HG02840 (cell line): ENCODE results near the gene RPS6KA3.
"Not testable (repeated sequence)": the region's sequence is repeated elsewhere in the genome, so short reads cannot be mapped to it uniquely, and the experiment has no call there.

Experiments
- ATAC-seq: cut with Tn5 transposase; IDR thresholded peaks from one replicate; pipeline ENCODE4 v1.9.1; 2021; ENCODE audit warnings: mild to moderate bottlenecking, moderate library complexity, moderate number of reproducible peaks; ENCODE audit not compliant: unreplicated experiment, low FRiP score

Gene RPS6KA3

DNA sequence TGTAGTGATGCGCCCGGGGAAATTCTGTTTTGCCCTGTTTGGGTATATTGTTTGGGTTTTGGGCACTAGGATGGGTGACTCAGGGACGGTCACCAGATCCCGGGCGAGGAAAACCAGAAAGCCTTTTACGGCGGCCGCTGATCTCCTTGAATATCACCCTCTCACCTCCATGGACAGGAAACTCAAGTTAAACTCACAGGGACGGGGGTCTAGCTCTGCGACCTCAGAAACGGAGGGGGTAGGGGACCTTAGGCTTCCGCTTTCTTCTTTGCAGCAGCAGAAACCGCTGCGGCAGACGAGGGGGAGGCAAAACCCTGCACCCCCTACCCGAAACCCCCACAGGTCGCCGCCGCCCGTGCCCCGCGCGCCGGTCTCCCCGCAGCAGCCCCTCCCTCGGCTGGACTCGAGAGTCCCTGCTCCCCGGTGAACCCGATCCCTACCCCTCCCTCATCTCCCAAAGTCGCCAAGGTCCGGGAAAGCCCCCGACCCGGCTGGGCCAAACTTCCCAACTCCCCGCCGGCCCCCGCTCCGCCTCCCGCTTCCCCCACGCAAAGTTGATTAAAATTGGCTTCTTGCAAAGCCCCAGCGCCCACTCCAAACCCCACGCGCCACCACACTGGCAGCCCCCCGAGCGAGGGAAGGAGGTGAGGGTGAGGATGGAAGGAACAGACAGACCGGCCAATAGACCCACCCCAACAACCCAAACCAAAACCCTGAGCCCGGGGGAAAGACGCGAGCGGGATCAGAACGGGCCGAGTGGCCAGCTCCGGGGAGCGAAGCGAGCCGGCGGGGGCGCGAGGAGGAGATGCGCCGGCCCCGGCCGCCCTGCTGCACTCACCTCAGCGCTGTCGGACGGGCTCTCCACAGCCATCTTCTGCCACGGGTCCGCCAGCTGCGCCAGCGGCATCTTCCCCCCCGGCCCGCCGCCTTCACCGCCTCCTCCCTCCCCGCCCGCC lies 705 bp downstream of the RPS6KA3 start:
- ATAC-seq, result peak; percentile 18

- no peak for ATAC-seq
Observed at GRCh38 chrX:20265221-20265725, 1.4 kb downstream of the RPS6KA3 start.

DNA sequence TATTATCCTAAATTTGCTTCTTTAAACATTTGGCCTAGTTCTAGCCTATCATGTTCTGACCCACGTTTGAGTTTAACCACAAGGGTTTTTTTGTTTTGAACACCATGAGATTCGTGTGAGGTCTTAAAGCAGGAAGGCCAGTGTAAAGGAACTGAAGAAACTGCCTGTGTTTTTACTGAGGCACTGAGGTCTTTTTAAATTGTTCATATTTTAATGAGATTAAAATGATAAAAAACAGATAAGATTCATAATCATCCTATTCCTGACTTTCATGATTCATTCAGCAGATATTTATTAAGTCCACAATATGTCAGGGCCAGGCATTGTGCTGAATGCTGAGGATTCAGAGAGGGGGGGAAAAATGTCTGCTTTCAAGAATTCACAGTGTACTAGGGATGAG lies 3.2 kb downstream of the RPS6KA3 start:
- ATAC-seq, result no peak

DNA sequence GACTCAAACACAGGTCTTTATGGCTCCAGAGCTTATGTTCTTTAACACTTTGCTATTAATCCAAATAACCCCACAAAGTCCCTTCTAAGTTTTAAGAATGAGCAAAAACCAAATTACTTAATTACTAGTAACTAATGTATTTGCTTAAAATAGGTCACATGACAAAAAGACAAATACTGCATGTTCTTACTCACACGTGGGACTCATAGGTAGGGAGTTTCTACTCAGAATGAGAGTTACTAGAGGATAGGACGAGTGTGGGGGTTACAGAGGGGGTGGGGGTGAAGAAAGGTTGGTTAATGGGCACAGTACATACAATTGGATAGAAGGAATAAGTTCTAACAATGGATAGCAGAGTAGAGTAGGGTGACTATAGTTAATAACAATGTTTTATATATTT lies 5.8 kb downstream of the RPS6KA3 start:
- ATAC-seq, result no peak

DNA sequence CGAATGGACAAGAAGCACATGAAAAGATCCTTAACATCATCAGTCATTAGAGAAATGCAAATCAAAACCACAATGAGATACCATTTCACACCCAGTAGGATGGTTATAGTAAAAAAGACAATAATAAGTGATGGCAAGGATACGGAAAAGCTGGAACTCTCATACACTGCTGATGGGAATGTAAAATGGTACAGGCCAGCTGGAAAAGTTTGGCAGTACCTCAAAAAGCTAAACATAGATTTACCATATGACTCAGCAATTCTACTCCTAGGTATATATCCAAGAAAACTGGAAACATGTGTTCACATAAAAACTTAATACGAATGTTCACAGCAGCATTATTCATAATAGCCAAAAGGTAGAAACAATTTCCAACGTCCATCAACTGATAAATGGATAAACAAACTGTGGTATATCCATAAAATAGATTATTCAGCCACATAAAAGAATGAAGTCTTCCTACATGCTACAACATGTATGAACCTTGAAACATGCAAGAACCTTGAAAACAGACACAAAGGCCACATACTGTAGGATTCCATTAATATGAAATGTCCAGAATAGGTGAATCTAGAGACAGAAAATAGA lies 11.9 kb downstream of the RPS6KA3 start:
- no peak for ATAC-seq

DNA sequence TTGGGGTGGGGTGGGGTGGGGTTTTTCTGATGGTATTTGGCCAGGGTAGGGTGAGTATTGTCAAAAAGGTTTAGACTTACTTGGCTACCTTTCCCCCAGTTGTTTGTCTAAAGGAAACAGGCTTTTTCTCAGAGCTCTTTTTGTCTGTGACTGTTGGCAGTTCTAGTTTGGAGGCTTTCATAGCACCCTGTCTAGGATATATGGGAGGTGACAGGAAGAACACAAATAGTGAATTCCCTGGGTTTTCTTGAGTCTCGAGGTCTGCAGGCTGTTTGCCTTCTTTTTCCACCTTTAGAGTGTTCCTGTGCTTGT lies 13.5 kb downstream of the RPS6KA3 start:
- ATAC-seq, result no peak

DNA sequence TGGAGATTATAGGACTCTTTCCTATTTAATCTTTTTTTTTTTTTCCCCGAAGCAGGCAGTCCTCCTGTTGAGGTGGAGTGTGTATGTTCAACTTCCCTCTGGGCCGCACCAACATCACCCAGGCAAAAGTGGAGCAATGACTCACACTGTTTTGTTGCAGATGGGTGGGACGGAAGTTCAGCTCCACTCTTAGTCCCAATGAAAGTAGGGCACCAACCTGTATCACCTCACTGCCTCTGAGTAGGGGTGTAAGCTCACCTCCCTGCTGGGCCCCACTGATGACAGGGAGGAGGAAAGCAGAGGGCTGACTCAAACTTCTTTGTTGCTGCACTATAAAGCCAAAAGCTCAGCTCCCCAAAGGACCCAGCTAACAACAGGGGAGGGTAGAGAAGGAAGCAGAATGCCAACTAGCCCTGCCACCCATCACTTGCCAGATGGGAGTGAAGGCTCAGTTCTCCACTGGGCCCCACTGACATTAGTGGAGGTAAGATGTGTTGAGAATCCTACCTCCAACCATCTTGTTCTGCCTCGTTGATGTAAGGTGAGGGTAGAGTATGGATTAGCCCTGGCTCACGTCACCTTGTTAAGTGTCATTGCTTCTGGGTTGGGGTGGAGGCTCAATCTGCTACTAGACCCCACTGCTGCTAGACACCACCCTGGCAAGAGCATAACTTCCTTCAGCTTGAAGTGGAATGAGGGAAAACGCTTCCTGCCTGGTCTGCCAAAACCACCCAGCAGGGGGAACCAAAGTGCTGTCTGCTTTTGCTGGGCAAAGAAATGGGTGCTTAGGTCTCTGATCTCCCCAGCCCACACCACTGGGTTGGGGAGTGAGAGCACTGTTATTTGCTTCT lies 14.1 kb downstream of the RPS6KA3 start:
- ATAC-seq, result no peak

GRCh38 chrX:20251691-20252090 lies 15.0 kb downstream of the RPS6KA3 start:
- ATAC-seq, result no peak

- not testable (repeated sequence) for ATAC-seq
Observed at GRCh38 chrX:20250146-20250545, 16.6 kb downstream of the RPS6KA3 start.

DNA sequence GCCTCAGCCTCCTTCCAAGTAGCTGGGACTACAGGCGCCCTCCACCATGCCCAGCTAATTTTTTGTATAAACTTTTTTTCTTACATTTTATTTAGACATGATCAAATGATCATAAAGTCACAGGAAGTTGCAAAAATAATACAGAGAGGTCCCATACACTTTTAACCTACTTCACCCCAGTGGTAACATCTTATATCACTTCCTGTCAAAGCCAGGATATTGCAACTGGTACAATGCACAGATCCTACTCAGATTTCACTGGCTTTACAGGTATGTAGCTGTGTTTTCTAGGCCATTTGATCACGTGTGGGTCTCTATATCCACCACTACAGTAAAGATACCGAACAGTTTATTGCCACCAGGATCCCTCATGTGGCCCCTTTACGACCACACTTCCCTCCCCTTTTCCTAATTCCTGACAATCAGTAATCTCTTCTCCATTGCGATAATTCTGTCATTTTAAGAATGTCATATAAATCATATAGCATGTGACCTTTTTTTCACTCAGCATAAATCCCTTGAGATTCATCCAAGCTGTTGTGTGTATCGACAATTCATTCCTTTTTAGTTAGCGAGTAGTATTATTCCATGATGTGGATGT lies 18.0 kb downstream of the RPS6KA3 start:
- ATAC-seq, result no peak

- ATAC-seq, result no peak
Observed at GRCh38 chrX:20244931-20245330, 21.8 kb downstream of the RPS6KA3 start.

- ATAC-seq, result no peak
Observed at GRCh38 chrX:20240201-20240600, 26.5 kb downstream of the RPS6KA3 start.

DNA sequence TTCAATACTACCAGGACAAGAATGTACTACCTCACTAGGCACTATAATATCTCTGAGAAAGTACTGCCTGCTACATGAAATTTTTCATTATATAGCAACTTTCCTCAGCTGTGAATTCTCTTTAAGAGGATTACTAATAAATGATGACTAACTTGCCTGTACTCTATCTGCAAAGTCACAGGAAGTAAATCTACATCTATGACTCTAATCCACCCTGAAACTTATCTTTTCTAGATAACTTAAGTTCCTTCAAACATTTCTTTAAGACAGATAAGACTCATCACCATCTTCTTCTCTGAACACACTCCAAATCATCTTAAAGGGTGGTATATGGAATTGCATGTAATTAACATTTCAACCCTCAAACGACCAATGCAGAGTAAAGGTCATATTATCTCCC lies 28.8 kb downstream of the RPS6KA3 start:
- no peak for ATAC-seq

DNA sequence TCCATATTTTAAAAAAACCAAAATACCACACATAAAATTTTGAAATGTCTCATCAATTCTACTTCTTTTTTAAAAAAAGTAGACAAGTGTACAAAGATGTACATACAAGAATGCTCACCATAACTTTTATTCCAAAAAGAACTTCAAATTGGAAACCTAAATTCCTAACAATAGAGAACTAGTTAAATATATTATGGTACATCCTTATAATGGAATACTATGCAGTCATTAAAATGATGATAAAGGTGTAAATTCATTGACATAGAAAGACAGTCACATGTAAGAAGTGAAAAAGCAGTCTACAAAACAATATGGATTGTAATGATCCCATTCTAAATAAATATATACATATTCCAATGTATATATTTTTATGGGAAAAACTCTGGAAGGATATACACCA lies 31.0 kb downstream of the RPS6KA3 start:
- no peak for ATAC-seq

DNA sequence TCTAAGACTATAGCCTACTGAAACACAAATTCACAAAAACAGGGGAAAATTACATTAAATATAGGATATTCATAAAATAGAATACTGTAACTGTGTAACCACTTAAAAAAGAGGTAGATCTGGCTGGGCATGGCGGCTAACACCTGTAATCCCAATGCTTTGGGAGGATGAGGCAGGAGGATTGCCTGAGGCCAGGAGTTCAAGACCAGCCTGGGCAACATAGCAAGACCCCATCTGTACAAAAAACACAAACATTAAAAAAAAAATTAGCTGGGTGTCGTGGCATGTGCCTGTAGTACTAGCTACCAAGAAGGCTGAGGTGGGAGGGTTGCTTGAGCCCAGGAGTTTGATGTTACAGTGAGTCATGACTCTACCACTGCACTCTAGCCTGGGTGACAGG lies 33.4 kb downstream of the RPS6KA3 start:
- ATAC-seq, result no peak

GRCh38 chrX:20231598-20231997 lies 35.1 kb downstream of the RPS6KA3 start:
- ATAC-seq, result no peak

GRCh38 chrX:20230406-20230805 lies 36.3 kb downstream of the RPS6KA3 start:
- ATAC-seq, result no peak

DNA sequence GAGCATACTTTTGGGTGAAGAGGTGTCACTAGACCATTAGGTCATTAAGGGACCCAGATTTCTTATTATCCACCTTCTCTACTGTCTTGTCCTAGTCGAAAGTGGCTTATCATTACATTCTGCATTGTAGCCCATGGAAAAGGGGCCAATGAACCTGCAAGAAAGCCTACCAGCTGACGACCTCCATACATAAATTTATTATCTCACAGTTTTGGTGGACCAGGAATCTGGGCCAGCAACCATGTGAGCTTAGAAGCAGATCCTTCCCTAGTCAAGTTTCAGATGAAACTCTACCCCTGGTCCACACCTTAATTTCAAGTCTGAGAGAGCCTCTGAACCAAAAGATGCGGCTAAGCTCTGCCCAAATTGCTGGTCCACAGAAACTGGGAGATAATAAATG lies 37.6 kb downstream of the RPS6KA3 start:
- ATAC-seq, result no peak

- no peak for ATAC-seq
Observed at GRCh38 chrX:20228245-20228644, 38.5 kb downstream of the RPS6KA3 start.

DNA sequence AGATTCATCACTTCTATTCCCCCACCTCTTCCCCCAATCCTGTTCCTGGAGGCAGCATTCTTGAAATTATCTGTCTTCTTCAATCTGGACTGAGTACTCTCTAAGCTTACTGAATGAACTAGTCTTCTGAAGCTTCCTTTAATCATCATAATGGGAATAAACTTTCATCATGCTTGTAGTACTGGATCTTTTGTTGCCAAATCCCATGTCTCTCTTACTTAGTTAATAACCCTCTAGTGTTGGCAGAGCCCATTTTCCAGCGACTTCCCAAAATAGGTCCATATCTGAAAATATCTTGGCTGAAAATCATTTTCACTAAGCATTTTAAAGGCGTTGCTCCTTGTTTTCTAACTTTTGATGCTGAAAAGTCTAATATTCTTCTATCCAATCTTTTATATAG lies 39.6 kb downstream of the RPS6KA3 start:
- ATAC-seq, result no peak

DNA sequence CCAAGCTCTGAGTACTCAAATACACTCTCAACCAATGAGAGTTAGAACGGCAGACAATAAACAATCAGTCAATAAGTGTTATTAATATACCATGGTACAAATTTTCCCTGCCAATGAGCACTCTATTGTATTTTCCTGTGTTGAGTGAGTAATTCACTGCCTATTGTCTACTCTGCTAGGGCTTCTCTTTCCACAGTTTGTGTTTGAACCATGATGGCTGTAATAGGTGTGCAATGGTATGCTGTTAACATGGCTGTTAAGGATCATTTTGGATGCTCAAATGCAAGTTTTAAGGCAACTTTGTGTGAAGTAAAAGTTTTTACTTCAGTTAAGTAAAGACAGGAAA lies 41.2 kb downstream of the RPS6KA3 start:
- peak; percentile 15 for ATAC-seq
